HG02943 (cell line): ENCODE measurements around the gene IKZF3.
A peak's percentile ranks its signal among the peaks of the same experiment; 100 is the strongest.

Source experiments
- ATAC-seq: cut with Tn5 transposase; IDR thresholded peaks from one replicate; pipeline ENCODE4 v1.9.1; 2021; ENCODE audit warnings: mild to moderate bottlenecking, low read depth, moderate library complexity; ENCODE audit not compliant: unreplicated experiment

IKZF3 gene

DNA sequence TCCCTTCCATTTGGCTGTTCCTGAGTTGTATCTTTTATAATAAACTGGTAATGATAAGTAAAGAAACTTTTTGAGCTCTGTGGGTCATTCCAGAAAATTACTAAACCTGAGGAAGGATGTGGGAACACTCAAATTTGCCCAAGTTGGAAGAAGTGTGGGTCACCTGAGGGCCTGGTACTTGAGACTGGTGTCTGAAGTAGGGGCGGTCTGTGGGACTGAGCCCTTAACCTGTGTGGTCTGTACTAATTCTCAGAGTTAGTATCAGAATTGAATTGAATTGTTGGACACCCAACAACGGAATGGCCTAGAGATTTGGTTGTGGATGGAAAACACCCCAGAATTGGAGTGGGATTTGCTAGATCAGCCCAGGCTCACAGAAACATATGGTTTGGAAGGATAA, 43.1 kb downstream of the IKZF3 start:
- no peak for ATAC-seq

GRCh38 chr17:39820541-39820940, 43.6 kb downstream of the IKZF3 start:
- ATAC-seq: no peak

- ATAC-seq: no peak
Observed at GRCh38 chr17:39818358-39819000, 45.6 kb downstream of the IKZF3 start.

GRCh38 chr17:39816272-39816671, 47.8 kb downstream of the IKZF3 start:
- ATAC-seq: no peak

DNA sequence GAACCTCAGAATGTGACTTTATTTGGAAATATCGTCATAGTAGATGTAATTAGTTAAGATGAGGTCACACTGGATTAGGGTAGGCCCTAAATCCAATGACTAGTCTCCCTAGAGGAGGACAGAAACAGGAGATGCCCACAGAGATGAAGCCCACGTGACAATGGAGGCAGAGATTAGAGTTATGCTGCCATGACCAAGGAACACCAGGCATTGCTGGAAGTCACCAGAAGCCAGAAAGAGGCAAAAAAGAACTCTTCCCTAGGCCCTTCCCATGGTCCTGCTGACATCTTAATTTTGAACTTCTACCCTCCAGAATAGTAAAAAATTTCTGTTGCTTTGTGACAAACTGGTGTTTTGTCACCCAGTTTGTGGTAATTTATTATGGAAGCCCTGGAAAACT, 49.6 kb downstream of the IKZF3 start:
- no peak for ATAC-seq

DNA sequence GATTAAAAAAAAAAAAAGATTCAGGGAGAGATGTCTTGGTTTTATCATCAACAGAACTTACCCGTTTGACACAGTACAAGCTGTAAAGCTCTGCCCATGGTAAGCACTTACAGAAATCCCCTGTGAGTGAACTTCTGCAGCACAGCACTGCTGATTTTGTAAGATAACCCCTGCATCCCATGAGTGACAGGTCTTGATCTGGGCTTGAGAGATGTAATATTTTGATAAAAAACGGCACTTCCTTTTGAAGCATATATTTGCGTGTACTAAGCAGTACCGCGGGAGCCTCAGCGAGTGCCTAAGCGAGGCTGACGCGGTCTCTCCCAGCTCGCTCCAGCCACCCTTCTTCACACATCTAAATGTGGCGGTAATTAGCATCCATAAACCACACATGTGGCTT, 50.5 kb downstream of the IKZF3 start:
- no peak for ATAC-seq

- no peak for ATAC-seq
Observed at GRCh38 chr17:39812466-39812865, 51.6 kb downstream of the IKZF3 start.

GRCh38 chr17:39810939-39811728, 53.0 kb downstream of the IKZF3 start:
- ATAC-seq: no peak

DNA sequence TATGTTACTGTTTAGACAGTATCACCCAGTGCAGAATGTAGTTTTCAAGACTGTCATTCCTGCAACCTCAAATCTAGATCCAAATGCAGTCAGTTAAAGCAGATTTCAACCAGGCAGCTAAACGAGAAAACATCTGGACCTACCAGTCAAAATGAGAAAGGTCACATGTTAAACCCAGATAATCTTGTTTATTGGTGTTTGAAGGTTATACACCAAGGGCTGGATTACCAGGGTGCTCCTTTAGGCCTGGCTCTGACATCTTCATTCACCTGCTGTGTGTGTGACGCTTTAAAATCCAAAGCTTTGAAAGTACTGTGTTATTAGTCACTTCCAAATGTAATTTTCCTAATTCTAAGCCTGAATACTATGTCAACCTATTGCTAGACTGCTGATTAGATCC, 54.9 kb downstream of the IKZF3 start:
- no peak for ATAC-seq

DNA sequence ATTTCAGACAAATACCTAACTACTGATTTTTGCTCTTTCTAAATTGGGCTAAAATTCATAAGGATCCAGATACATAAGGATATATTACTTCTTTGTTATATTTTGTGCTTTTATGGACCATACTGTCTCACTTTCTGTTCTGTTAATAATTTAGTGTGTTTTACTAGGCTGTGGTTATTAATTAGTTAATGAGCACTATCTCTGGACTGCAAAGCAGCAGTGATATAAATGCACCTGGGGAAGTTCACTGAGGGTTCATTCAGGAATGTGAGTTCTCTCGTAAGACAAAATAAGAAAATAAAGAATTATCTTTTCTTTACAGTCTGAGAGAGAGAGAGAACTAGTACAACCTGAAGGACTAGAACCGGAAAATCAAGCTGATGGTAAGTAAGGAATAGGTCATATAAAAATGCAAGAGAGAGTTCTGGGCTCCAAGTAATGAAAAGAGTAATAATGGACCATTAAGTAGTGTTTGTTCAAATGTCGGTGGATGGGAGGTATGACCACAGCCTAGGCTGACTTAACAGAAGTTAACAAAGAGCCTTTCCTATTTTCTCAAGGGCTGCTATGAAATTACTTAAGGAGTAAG, 55.6 kb downstream of the IKZF3 start:
- ATAC-seq: no peak

GRCh38 chr17:39804839-39805238, 59.3 kb downstream of the IKZF3 start:
- ATAC-seq: no peak

DNA sequence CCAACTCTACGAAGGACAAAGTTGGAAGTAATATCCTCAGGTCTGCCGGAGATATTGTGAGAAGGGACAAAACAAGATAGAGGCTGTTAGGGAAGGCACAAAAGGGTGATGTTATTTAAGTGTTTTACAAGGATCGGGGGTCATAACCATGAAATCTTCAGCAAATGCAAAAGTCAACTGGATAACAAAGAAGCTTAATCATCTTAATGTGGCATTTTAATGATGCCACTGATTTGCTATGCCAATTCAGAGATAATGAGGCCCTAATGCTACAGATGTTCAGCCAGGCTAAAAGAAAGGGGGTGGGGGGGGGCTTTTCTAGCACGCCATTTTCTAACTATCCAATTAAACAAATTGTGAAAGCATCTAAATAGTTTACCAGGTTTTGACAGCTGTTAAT, 63.1 kb downstream of the IKZF3 start:
- no peak for ATAC-seq

- ATAC-seq: no peak
Observed at GRCh38 chr17:39800540-39800939, 63.6 kb downstream of the IKZF3 start.

DNA sequence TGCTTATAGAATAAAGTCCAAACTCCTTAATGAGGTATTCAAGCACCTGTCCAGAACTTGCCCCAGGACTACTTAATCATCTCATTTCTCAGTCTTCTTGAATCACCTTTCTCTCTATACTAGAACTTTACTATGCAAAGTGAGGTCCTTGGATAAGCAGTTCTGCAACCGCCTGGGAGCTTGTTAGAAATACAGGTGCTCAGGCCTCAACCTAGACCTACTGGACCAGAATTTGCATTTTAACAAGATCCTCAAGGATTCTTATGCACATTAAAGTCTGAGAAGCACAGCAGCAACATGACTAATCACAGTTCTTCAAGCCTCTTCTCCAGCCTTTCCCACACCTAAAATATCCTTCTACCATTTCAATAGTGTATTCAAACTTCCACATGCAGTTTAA, 64.7 kb downstream of the IKZF3 start:
- no peak for ATAC-seq

GRCh38 chr17:39794249-39794970, 69.7 kb downstream of the IKZF3 start:
- peak; percentile 79 for ATAC-seq

GRCh38 chr17:39793301-39793872, 70.7 kb downstream of the IKZF3 start:
- ATAC-seq: no peak

GRCh38 chr17:39792526-39793221, 71.4 kb downstream of the IKZF3 start:
- ATAC-seq: no peak

GRCh38 chr17:39791111-39791992, 72.8 kb downstream of the IKZF3 start:
- ATAC-seq: no peak

GRCh38 chr17:39787743-39788484, 76.2 kb downstream of the IKZF3 start:
- ATAC-seq: no peak
